ENCODE results near the gene EPG5. TPM values are rescaled to one million over a fixed set of nuclear protein-coding genes. Genes with fewer than 3 reads are reported as not detected.
A peak's percentile ranks its signal among the peaks of the same experiment; 100 is the strongest.

Gene EPG5
- total and polyA plus RNA-seq, 2 of the 4 experiments (the other 2 are of a cell fraction) = 37.3 to 114 TPM

DNA sequence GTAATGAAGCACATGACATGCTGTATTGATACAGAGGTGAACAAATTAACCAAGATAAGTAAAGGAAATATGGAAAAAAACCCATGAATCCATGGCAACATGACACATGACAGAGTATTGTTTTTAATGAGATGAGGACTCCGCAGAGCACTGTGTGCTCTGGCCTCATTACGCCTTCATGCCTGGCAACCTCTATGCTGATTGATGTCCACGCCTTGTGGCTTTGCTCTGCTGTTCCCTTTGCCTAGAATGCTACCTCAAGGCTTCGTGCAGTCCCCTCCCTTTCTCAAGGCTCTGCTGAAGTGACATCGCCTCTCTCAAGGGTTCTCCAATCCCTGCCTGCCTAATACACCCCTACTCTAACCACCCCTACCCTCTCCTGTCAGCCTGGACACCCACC, 133.3 kb downstream of the EPG5 start:
- Histone ChIP-seq H2BK120ac (ENCODE audit: low read depth, low read length) (peak overlapping the region; percentile 82; the same call in 1 of the 2 replicates), H2AK5ac (ENCODE audit: low read depth, low read length) (peak overlapping the region; percentile 93; the same call in 1 of the 2 replicates), H2AFZ (replicated peaks; ENCODE audit: low read length, poor library complexity) (no peak overlapping the region), H3K9ac (ENCODE audit: low read depth, low read length) (no peak overlapping the region), H2BK5ac (ENCODE audit: low read depth, low read length, poor library complexity, severe bottlenecking) (no peak overlapping the region), H3K14ac (replicated peaks; ENCODE audit: low read depth, low read length) (peak overlapping the region; percentile 39; the same call in 1 of the 2 replicates), H3K4me2 (ENCODE audit: low read depth, low read length) (no peak overlapping the region), H4K91ac (ENCODE audit: insufficient read depth, low read depth, low read length) (peak overlapping the region; percentile 79; the same call in 1 of the 2 replicates), H3K23ac (ENCODE audit: low read depth, low read length) (0 out of 2 replicates have a peak overlapping the region, but pooled peaks have one; percentile 3), H3K27me3 (ENCODE audit: control insufficient read depth, insufficient read depth, low read length) (no peaks in the 10 kb centered on the region), H3K4ac (ENCODE audit: low read depth, low read length) (peak overlapping the region; percentile 76), H3K27ac (ENCODE audit: insufficient read depth, low read length) (no peak overlapping the region), H3K56ac (ENCODE audit: extremely low read depth, insufficient read depth, low read length) (no peak overlapping the region), H3K4me3 (ENCODE audit: insufficient read depth, low read depth, low read length) (no peak overlapping the region), H3K9me3 (ENCODE audit: control insufficient read depth, insufficient read depth, low read length) (no peaks in the 10 kb centered on the region), H2BK15ac (ENCODE audit: low read depth, low read length) (peak overlapping the region; percentile 25; the same call in 2 of the 3 replicates), H4K20me1 (ENCODE audit: insufficient read depth, low read length) (no peaks in the 10 kb centered on the region), H3K4me1 (ENCODE audit: control insufficient read depth, insufficient read depth, low read length) (peaks cover 13% of the 10 kb centered on the region), H3K18ac (ENCODE audit: low read depth, low read length) (no peak overlapping the region), H4K8ac (ENCODE audit: low read depth in 2 of 2, low read length in 2 of 2) (peak overlapping the region in 1 of 2 experiments; percentile 34; a peak in 1 of 4 replicates), H3K79me1 (ENCODE audit: low read depth in 1 of 2, low read length in 2 of 2) (peaks cover 0 to 3% of the 10 kb centered on the region in 2 experiments; a peak in 1 of 4 replicates), H4K5ac (ENCODE audit: low read depth, low read length) (no peak overlapping the region; the same call in 1 of the 2 replicates), H3K36me3 (ENCODE audit: control insufficient read depth, insufficient read depth, low read length) (no peaks in the 10 kb centered on the region), H2BK20ac (ENCODE audit: low read depth, low read length) (peak overlapping the region; percentile 85), H3K9me1 (ENCODE audit: insufficient read depth, low read length) (peaks cover 18% of the 10 kb centered on the region), H2AK9ac (replicated peaks; ENCODE audit: low read depth, low read length, poor library complexity) (no peak overlapping the region)
- no peak for TF ChIP-seq NFE2L2 (IDR thresholded peaks at IDR 0.05; ENCODE audit: low read depth, low read length)
- no peak for TF ChIP-seq ELK1 (IDR thresholded peaks at IDR 0.05; ENCODE audit: borderline replicate concordance, low read depth, low read length)
- no peak for TF ChIP-seq USF2 (IDR thresholded peaks at IDR 0.05; ENCODE audit: low read depth, low read length)
- TF ChIP-seq, protein P1, sequence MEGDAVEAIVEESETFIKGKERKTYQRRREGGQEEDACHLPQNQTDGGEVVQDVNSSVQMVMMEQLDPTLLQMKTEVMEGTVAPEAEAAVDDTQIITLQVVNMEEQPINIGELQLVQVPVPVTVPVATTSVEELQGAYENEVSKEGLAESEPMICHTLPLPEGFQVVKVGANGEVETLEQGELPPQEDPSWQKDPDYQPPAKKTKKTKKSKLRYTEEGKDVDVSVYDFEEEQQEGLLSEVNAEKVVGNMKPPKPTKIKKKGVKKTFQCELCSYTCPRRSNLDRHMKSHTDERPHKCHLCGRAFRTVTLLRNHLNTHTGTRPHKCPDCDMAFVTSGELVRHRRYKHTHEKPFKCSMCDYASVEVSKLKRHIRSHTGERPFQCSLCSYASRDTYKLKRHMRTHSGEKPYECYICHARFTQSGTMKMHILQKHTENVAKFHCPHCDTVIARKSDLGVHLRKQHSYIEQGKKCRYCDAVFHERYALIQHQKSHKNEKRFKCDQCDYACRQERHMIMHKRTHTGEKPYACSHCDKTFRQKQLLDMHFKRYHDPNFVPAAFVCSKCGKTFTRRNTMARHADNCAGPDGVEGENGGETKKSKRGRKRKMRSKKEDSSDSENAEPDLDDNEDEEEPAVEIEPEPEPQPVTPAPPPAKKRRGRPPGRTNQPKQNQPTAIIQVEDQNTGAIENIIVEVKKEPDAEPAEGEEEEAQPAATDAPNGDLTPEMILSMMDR (conservative IDR thresholded peaks at IDR 0.05; ENCODE audit: low read depth, low read length) = no peak
- TF ChIP-seq MAZ (IDR thresholded peaks at IDR 0.05; ENCODE audit: borderline replicate concordance, low read depth, low read length) = no peak
- no peak for TF ChIP-seq RCOR1 (IDR thresholded peaks at IDR 0.05; ENCODE audit: insufficient replicate concordance, low read length)
- no peak for TF ChIP-seq CHD1 (IDR thresholded peaks at IDR 0.05; ENCODE audit: low read depth, low read length)
- TF ChIP-seq CEBPB (IDR thresholded peaks at IDR 0.05; ENCODE audit: low read depth, low read length) = no peak
- TF ChIP-seq BHLHE40 (IDR thresholded peaks at IDR 0.05; ENCODE audit: low read depth, low read length) = no peak
- TF ChIP-seq MXI1 (IDR thresholded peaks at IDR 0.05; ENCODE audit: borderline replicate concordance, low read depth, low read length) = no peak
- TF ChIP-seq MAFK (IDR thresholded peaks at IDR 0.05; ENCODE audit: low read depth, low read length) = no peak
- TF ChIP-seq FOS (IDR thresholded peaks at IDR 0.05; ENCODE audit: low read depth, low read length) = no peak
- no peak for TF ChIP-seq RFX5 (IDR thresholded peaks at IDR 0.05; ENCODE audit: low read depth, low read length)
- TF ChIP-seq RAD21 (IDR thresholded peaks at IDR 0.05; ENCODE audit: low read length) = no peak
- no peak for TF ChIP-seq POLR2A (IDR thresholded peaks at IDR 0.05; ENCODE audit: low read depth, low read length)
- TF ChIP-seq SMC3 (IDR thresholded peaks at IDR 0.05; ENCODE audit: low read depth, low read length) = no peak
- 85% methylated on average over 4 of the region's 5 CpGs; no CpG with 5 or more reads in 1 of the 2 experiments for WGBS, 2 experiments (ENCODE audit: extremely low coverage in 2 of 2, insufficient read length in 1 of 2)
- ATAC-seq (ENCODE audit: low read depth) = no peak
- intact Hi-C loops (cut with micrococcal nuclease) (no loop called here), in situ Hi-C loops (cut with MboI; ENCODE audit: low sequenced_read_pairs) (no loop called here), dilution Hi-C loops (cut with HindIII; ENCODE audit: low sequenced_read_pairs, unreplicated experiment) (no loop called here)
- ChIA-PET CTCF (no interaction called here), POLR2A (ENCODE audit: unreplicated experiment) (no interaction called here)
- no TSS peak for BruUV-seq (replicated peaks)
- DNase-seq = no peak

All from IMR-90 (cell line).